Aorta (tissue), 5 donors: ENCODE measurements around the gene CAVIN1. TPM values are rescaled to one million over a fixed set of nuclear protein-coding genes. Genes with fewer than 3 reads are reported as not detected.
A peak's percentile ranks its signal among the peaks of the same experiment; 100 is the strongest.
"Not testable (repeated sequence)": the region's sequence is repeated elsewhere in the genome, so short reads cannot be mapped to it uniquely, and the experiment has no call there.

Experiments
- ATAC-seq: fragments of 200-7000 bp; cut with Tn5 transposase; one replicate; pipeline ENCODE4 v1.9.1; 2022; ENCODE audit warnings: moderate library complexity; ENCODE audit not compliant: low FRiP score
- DNase-seq, 2 donors: peaks; one replicate each; pipeline ENCODE4 v3.0.0-alpha.2; 2020
- H3K27ac ChIP-seq, 2 donors: one replicate each; pipeline ENCODE4 v1.5.1; 2013; ENCODE audit warnings: low read length in 2 of 2, mild to moderate bottlenecking in 2 of 2, moderate library complexity in 2 of 2, control low read depth in 1 of 2, inconsistent platforms in 1 of 2, low read depth in 1 of 2
- H3K27me3 ChIP-seq, 2 donors: one replicate each; pipeline ENCODE4 v1.6.1; 2013; ENCODE audit warnings: control low read depth in 1 of 2, low read length in 1 of 2, mild to moderate bottlenecking in 1 of 2, moderate library complexity in 1 of 2; ENCODE audit not compliant: insufficient read depth in 2 of 2, control insufficient read depth in 1 of 2
- H3K36me3 ChIP-seq, 2 donors: one replicate each; pipeline ENCODE4 v1.6.1; 2013; ENCODE audit warnings: control low read depth in 1 of 2, low read length in 1 of 2, mild to moderate bottlenecking in 1 of 2; ENCODE audit not compliant: insufficient read depth in 2 of 2, control insufficient read depth in 1 of 2
- H3K4me1 ChIP-seq, 2 donors: one replicate each; pipeline ENCODE4 v1.6.1; 2013; ENCODE audit warnings: low read length in 2 of 2, control low read depth in 1 of 2, mild to moderate bottlenecking in 1 of 2, moderate library complexity in 1 of 2; ENCODE audit not compliant: insufficient read depth in 2 of 2, control insufficient read depth in 1 of 2
- H3K4me3 ChIP-seq, 2 donors: one replicate each; pipeline ENCODE4 v1.5.1; 2013; ENCODE audit warnings: low read length in 2 of 2, control low read depth in 1 of 2, mild to moderate bottlenecking in 1 of 2
- H3K9me3 ChIP-seq: one replicate; pipeline ENCODE4 v1.6.1; 2013; ENCODE audit warnings: mild to moderate bottlenecking, low read length; ENCODE audit not compliant: control insufficient read depth
- WGBS, 2 donors: extraction: QIAGEN DNeasy Blood & Tissue Kit; methylation state at CpG; one replicate each; pipeline ENCODE4 v1.1.7; 2013; 5-methylcytosine and 5-hydroxymethylcytosine counted together
- intact Hi-C, 2 donors: fragments of 100-400 bp; cut with DNase I; formaldehyde crosslinking; loops; one replicate each; pipeline versions ENCODE4 v1.14.2 to v1.15.0; 2022
- polyA plus RNA-seq, 2 donors: library from polyadenylated mRNA; stranded (reverse); fragments of 200-250 nt; gene quantifications; one replicate each; pipeline ENCODE4 v1.2.3, GENCODE V29; 2013
- total RNA-seq, 2 donors: library from RNA; stranded (reverse); fragmentation: NEBNext Ultra II Directional; extraction: Animal tissue kit (Norgen Biotek cat#: 25700); gene quantifications; one replicate each; pipeline ENCODE4 v1.2.1, GENCODE V29; 2021
- donor health status: healthy with polysubstance abuse.
- donor health status: Bipolar disorder and iron deficiency.
- donor health status: DM: no; HTN: no; CAD: no.
- donor health status: DM: no; HTN: no; CAD: no.
- donor health status: DM: yes; HTN: yes; CAD: no.

CAVIN1 gene
- total and polyA plus RNA-seq, 4 donors = 350 to 643 (median 495) TPM

DNA sequence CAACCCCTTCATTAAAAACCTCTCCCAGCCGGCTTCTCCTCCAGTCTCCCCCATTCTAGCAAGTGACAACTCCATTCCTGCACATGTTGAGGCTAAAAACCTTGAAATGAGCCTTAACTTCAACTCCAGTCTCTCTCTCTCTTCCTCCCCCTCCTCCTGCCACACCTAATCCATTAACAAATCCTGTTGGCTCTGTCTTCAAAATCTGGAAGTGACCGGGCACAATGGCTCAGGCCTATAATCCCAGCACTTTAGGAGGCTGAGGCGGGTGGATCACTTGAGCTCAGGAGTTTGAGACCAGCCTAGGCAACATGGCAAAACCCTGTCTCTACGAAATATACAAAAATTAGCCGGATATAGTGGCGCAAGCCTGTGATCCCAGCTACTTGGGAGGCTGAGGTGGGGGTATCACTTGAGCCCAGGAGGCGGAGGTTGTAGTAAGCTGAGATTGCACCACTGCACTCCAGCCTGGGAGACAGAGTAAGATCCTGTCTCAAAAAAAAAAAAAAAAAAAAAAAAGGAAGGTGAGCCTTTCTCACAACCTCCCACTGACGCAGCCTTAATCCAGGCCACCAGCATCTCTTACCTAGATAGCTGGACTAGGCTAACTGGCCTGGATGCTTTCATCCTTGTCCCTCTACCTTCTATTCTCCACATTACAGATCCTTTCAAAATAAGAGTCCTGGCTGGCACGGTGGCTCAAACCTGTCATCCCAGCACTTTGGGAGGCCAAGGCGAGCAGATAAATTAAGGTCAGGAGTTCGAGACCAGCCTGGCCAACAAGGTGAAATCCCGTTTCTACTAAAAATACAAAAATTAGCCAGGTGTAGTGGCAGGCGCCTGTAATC is 56.7 kb downstream of the CAVIN1 start:
- Histone ChIP-seq H3K27ac (peak overlapping the region in 1 of 2 donors; percentile 19), H3K4me1 (peaks cover 12% of the 10 kb centered on the region in 2 donors)
- H3K27me3 ChIP-seq, H3K4me3 ChIP-seq, ATAC-seq, intact Hi-C loops, DNase-seq, H3K9me3 ChIP-seq, H3K36me3 ChIP-seq: not testable (repeated sequence)
- 86 to 87% methylated on average over 13 of the region's 13 CpGs for WGBS, 2 donors

DNA sequence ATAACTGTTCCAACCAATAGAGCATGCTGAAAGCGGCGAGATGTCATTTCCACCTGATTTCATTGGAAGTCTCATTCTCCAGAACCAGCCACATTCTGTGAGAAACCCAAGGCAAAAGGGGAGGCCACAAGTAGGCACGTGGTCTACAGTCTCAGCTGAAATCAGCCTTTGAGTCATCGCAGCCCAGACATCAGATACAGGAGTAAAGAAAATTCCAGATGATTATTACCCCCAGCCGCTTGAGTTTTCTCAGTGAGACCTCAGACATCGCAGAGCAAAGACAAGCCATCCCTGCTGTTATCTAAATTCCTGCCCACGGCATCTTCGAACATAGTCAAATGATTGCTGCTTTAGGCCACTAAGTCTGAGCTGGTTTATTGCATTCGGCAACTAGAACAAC is 57.9 kb downstream of the CAVIN1 start:
- Histone ChIP-seq H3K9me3 (no peaks in the 10 kb centered on the region), H3K27me3 (no peaks in the 10 kb centered on the region), H3K27ac (peak overlapping the region; percentile 54 to 88), H3K4me3 (no peak overlapping the region), H3K36me3 (no peaks in the 10 kb centered on the region), H3K4me1 (peaks cover 13 to 14% of the 10 kb centered on the region in 2 donors)
- no peak for ATAC-seq
- intact Hi-C loops = no loop called here
- WGBS, 2 donors = 59 to 60% methylated on average over 9 of the region's 9 CpGs
- peak in 1 of 2 donors; percentile 57 for DNase-seq

DNA sequence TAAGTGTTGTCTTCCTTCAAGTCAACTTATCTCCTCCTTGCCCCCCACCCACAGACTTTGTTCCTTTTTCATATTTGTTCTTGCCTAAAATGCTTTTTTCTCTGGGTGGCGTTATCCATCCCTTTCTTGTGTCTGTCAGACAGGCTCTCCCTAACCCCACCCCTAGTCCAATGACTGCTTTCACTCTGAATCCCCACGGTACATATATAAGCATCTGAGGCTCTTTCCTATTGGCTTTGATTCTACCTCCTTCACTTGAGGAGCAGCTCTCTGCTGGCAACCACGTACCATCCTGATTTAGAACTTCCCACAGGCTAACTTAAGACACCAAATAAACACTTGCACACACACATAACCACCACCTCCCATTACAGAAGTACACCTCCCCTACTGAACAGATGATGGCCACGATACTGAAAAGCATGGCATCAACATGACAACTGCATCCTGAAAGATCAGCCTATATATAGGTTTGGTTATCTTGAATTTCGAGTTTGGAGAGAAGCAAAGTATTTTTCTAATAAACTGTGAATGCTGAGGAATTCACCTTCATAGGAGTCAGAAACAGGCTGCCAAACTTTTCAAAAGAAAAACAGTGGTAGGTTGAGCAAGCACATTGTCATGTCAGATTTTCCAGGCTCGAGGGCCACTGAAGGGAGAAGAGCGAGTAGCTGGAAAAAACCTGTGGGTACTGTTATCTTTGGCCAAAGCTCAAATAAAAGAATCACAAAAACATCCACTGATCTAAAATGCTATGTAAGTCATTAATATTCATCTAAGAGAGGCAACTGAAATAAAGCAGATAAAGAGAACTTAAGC is 59.1 kb downstream of the CAVIN1 start:
- H3K27ac ChIP-seq = peak overlapping the region; percentile 52 to 72
- H3K4me1 ChIP-seq = peaks cover 13 to 14% of the 10 kb centered on the region in 2 donors
- intact Hi-C loops = no loop called here

DNA sequence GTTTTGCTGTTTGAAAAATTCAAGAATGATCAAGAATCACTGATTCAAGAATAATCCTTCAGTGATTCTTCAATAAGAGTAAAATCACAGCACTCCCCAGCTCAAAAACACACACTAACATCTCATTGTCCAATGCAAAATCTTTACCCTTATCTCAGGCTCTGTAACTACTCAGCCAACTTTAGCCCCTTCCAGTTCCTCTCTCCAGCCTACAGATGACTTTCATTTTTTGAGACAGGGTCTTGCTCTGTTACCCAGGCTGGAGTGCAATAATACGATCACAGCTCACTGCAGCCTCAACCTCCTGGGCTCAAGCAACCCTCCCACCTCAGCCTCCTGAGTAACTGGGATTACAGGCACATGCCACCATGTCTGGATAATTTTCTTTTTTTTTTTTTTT is 59.8 kb downstream of the CAVIN1 start:
- WGBS, 2 donors = 97 to 100% methylated on average over 1 of the region's 1 CpG

More for the DNA sequence above, 59.1 kb downstream of the CAVIN1 start:
- H3K36me3 ChIP-seq = no peaks in the 10 kb centered on the region
- WGBS, 2 donors = 9 to 10% methylated on average over 7 of the region's 7 CpGs
- H3K27me3 ChIP-seq = no peaks in the 10 kb centered on the region
- no peak for DNase-seq
- no peaks in the 10 kb centered on the region for H3K9me3 ChIP-seq
- peak; percentile 62 for ATAC-seq
- no peak overlapping the region for H3K4me3 ChIP-seq

DNA sequence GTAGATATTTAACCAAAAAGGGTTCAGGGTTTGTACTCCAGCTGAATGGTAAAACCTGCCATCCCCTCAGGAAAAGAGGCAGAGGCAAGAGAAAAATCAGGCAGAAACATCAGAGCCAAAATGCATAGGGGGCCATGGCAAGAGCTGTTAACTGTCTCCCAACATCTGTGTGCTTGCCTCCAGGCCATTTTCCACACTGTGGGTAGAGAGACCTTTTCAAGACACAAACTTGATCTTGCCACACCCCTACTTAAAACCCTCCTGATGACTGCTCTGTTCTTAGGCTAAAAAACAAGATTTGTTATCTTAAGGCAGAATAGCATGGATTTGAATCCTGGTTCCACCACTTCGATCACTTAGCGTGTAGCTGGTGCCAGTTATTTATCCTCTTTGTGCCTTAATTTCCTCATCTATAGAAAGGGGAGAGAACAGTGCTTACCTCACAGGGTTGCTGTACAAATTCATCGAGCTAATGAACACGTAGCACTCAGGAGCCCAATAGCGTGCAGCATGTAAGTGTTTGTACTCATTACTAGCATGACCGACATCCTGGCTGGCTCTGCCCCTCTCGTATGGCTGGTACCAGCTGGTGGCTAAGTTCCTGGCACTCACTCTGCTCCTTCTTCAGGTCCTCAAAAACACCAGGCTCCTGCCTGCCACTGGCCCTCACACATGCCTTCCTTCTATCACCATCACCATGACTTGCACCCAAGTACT is 60.7 kb downstream of the CAVIN1 start:
- 56 to 58% methylated on average over 7 of the region's 7 CpGs for WGBS, 2 donors
- no peaks in the 10 kb centered on the region for H3K9me3 ChIP-seq
- peak; percentile 17 for ATAC-seq
- no peak for DNase-seq
- intact Hi-C loops = no loop called here
- H3K27ac ChIP-seq = peak overlapping the region; percentile 11 to 36
- no peak overlapping the region for H3K4me3 ChIP-seq
- H3K36me3 ChIP-seq = no peaks in the 10 kb centered on the region
- peaks cover 13 to 16% of the 10 kb centered on the region in 2 donors for H3K4me1 ChIP-seq
- H3K27me3 ChIP-seq = no peaks in the 10 kb centered on the region

More for the DNA sequence above, 59.8 kb downstream of the CAVIN1 start:
- intact Hi-C loops = no loop called here
- no peak for ATAC-seq
- Histone ChIP-seq H3K27me3 (no peaks in the 10 kb centered on the region), H3K4me3 (no peak overlapping the region), H3K4me1 (peaks cover 14 to 16% of the 10 kb centered on the region in 2 donors), H3K27ac (peak overlapping the region; percentile 52 to 72), H3K36me3 (no peaks in the 10 kb centered on the region), H3K9me3 (no peaks in the 10 kb centered on the region)
- DNase-seq = no peak

DNA sequence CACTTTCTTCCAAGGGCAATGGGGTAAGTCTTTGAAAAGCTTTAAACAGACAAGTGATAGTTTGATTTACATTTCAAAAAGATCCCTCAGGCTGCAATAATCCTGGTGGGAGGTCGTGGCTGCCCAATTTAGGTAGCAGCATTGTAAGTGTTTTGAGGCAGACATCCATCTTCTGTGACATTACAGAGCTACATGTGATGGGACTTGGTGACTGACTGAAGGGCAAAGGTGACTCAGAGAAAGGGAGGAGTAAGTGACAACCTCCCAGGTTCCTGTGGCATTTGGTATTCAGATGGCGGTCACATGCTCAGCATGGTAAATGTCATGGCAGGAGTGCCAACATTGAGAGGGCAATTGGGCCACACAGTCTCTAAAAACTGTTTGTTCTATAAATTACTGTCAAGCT is 61.3 kb downstream of the CAVIN1 start:
- Histone ChIP-seq H3K27ac (peak overlapping the region; percentile 36 to 47), H3K27me3 (no peaks in the 10 kb centered on the region), H3K4me3 (no peak overlapping the region), H3K9me3 (no peaks in the 10 kb centered on the region), H3K4me1 (peaks cover 10 to 16% of the 10 kb centered on the region in 2 donors), H3K36me3 (no peaks in the 10 kb centered on the region)
- no peak for DNase-seq
- WGBS, 2 donors = 37 to 49% methylated on average over 2 of the region's 2 CpGs
- intact Hi-C loops = no loop called here
- ATAC-seq = no peak

DNA sequence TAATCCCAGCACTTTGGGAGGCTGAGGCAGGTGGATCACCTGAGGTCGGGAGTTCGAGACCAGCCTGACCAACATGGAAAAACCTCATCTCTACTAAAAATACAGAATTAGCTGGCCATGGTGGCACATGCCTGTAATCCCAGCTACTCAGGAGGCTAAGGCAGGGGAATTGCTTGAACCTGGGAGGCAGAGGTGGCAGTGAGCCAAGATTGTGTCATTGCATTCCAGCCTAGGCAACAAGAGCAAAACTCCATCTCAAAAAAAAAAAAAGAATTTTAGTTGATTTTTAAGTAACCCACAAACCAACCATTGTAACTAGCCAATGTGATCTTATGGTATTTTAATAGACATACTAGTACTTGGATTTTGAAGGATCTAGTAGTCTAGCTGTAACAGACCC is 62.7 kb downstream of the CAVIN1 start:
- Histone ChIP-seq H3K27ac (peak overlapping the region in 1 of 2 donors; percentile 17), H3K4me1 (peaks cover 10 to 21% of the 10 kb centered on the region in 2 donors)
- DNase-seq = peak; percentile 75 to 81
- H3K4me3 ChIP-seq, ATAC-seq, intact Hi-C loops, H3K36me3 ChIP-seq, H3K9me3 ChIP-seq, H3K27me3 ChIP-seq: not testable (repeated sequence)
- 69 to 85% methylated on average over 2 of the region's 2 CpGs for whole genome bisulfite sequencing, 2 donors

DNA sequence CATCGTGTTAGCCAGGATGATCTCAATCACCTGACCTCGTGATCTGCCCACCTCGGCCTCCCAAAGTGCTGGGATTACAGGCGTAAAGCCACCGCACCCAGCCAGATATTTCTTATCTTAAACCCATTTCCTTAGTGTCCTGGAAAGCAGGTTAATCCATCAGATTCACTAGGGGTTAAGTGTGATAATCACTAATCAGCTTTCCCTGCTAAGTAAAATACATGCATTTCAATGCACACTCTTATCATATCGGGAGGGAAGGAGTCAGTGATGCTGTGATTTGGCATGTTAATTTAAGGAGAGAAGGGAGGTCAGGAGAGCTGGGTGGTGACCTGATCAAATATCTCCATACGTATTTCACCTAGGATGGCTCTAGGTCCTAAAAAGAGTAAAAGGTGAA is 63.9 kb downstream of the CAVIN1 start:
- 91 to 93% methylated on average over 7 of the region's 7 CpGs for WGBS, 2 donors
- no peak overlapping the region for H3K4me3 ChIP-seq
- DNase-seq (no peak), ATAC-seq (no peak)
- intact Hi-C loops = no loop called here
- H3K27ac ChIP-seq = no peak overlapping the region
- no peaks in the 10 kb centered on the region for H3K9me3 ChIP-seq
- no peaks in the 10 kb centered on the region for H3K36me3 ChIP-seq
- H3K27me3 ChIP-seq = no peaks in the 10 kb centered on the region
- peaks cover 8 to 19% of the 10 kb centered on the region in 2 donors for H3K4me1 ChIP-seq
